GM21367 (cell line): Measurements from ENCODE around the gene PTS.
"Not testable (repeated sequence)": the region's sequence is repeated elsewhere in the genome, so short reads cannot be mapped to it uniquely, and the experiment has no call there.

Source experiments
- ATAC-seq: cut with Tn5 transposase; IDR thresholded peaks from one replicate; pipeline ENCODE4 v1.9.1; 2021; ENCODE audit not compliant: unreplicated experiment

The PTS gene

DNA sequence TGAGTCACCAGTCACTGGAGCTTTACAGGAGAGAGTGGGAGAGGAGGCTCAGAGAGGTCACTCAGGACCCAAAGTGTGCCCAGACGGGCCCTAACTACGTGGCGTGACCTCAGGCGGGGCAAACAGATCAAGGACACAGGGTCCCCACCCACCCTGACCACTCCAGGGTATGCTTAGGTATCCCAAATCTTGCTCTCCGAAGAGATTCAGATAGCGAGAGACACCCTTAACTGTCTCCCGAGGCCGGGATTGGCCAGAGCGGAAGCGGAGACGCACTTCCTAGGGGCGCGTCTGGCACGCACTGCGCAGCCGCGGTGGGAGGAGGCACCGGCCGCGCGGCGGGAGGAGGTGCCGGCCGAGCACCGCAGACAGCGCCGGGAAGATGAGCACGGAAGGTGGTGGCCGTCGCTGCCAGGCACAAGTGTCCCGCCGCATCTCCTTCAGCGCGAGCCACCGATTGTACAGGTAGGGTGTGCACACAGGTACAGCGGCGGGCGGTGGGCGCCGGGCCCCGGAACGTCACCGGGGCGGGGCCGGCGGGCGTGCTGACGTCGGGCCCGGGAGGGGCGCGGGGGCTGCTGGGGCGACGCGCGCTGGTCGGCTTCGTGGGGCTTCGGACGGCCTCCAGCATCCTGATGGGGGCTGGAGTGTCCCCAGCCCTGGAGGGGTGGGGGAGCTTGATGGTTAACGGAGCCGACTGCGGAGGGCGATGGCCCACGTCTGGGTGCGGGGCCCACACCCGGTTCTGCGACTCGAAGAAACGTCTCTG is at the start of gene PTS:
TSS of gene PTS (plus strand) at position 367 of the 769 bp plus-strand sequence. CDS start at position 383, 16 bp downstream.
- peak; percentile 92 for ATAC-seq

- ATAC-seq, result no peak
Observed at GRCh38 chr11:112177589-112177988, 48.6 kb upstream of the PTS start.

GRCh38 chr11:112178428-112178827 is 47.8 kb upstream of the PTS start:
- ATAC-seq, result no peak

GRCh38 chr11:112178936-112179335 is 47.3 kb upstream of the PTS start:
- ATAC-seq, result no peak

- ATAC-seq, result peak; percentile 77
Observed at GRCh38 chr11:112179601-112180000, 46.6 kb upstream of the PTS start.

GRCh38 chr11:112182867-112183266 is 43.4 kb upstream of the PTS start:
- no peak for ATAC-seq

GRCh38 chr11:112185883-112186282 is 40.3 kb upstream of the PTS start:
- ATAC-seq, result no peak

DNA sequence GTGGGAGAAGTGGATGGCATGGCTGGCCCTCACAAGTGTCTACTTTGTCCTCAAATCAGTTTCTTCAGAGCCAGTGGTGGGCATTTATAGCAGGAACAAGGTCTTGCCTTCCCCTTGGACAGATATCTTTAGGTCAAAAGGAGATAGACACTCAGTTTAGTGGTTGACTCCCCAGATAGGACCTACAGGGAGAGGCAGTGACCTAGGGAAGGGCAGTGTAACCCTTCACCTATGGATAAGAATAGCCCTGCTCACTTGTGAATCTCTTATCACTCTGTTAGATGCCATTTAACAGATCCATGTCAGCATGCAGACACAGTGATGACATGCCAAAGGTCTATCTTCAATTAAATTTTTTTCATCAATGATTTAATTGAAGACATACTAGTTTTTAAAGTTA is 39.9 kb upstream of the PTS start:
- ATAC-seq, result no peak

DNA sequence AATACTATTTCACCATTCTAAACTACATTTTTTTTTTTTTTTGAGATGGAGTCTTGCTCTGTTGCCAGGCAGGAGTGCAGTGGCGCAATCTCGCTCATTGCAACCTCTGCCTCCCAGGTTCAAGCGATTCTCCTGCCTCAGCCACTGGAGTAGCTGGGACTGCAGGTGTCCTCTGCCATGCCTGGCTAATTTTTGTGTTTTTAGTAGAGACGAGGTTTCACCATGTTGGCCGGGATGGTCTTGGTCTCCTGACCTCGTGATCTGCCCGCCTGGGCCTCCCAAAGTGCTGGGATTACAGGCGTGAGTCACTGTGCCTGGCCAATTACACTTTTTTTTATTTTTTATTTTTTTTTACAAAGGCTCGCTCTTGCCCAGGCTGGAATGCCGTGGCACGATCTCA is 31.1 kb upstream of the PTS start:
- ATAC-seq, result not testable (repeated sequence)

- no peak for ATAC-seq
Observed at GRCh38 chr11:112195951-112196351, 30.3 kb upstream of the PTS start.

DNA sequence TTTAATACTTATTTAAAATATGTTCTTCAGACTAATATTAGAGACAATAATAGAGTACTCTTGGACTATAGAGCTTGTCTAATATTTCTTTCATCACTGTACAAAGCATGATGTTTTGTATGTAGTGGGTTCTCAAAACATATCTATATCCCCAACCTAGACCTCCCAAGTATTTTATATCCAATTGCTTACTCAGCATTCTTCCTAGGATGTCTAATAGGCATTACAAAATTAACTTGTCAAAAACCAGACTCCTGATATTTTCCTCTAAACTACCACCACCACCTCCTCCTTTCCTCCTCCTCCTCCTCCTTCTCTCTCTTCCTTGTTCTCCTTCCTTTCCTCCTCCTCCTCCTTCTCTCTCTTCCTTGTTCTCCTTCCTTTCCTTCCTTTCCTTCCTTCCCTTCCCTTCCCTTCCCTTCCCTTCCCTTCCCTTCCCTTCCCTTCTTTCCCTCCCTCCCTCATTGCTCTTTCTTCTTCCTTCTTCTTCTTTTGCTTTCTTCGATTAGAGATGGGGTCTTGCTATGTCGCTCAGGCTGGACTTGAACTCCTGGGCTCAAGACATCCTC is 29.6 kb upstream of the PTS start:
- no peak for ATAC-seq

GRCh38 chr11:112199101-112199500 is 27.1 kb upstream of the PTS start:
- not testable (repeated sequence) for ATAC-seq

DNA sequence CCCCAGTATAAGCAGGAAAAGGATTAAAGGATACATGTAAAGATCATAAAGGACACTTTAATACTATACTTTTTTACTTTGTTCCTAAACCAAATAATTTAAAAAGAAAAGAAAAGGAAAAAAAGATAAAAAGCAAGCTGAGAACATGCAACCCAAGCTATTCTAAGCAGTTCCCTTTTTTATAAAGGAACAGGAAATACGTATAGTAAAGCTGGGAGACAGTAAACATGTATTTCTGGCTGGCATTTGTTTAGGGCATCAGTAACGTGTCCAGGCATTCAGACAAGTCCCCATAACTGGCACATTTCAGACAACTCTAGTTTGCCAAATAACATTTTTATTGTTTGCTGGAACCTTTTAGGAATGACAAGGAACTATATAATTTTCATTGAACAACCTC is 26.0 kb upstream of the PTS start:
- no peak for ATAC-seq

DNA sequence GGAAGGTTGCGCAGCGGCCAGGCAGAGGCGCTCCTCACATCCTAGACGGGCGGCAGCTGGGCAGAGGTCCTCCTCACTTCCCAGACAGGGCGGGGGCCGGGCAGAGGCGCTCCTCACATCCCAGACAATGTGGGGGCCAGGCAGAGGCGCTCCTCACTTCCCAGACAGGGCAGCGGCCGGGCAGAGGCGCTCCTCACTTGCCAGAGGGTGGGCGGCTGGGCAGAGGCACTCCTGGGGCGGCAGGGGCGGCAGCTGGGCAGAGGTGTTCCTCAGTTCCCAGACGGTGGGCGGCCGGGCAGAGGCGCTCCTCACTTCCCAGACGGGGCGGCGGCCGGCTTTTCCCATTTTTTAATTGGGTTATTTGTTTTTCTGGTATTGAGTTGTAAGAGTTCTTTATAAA is 20.2 kb upstream of the PTS start:
- no peak for ATAC-seq

- ATAC-seq, result no peak
Observed at GRCh38 chr11:112210890-112211289, 15.3 kb upstream of the PTS start.

GRCh38 chr11:112211536-112211935 is 14.7 kb upstream of the PTS start:
- ATAC-seq, result no peak

- ATAC-seq, result no peak
Observed at GRCh38 chr11:112212290-112212689, 13.9 kb upstream of the PTS start.

GRCh38 chr11:112212710-112213109 is 13.5 kb upstream of the PTS start:
- no peak for ATAC-seq

DNA sequence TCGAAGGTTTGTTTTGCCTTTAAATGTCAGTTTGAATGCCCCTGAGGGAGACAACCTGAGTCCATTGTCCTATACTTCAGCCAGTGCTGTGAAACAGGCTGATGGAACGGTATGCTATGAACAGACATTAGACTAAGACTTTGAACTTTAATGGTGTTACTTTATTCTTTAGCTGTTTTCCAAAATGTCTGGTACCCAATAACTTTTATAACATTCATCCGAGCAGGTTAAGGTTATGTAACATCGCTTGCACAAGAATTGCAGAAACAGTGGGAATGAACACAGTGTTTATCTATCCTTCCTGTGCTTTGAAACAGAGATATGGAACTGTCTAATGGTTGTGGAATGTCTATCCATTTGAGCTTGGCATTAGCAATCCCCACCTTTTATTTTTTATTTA is 12.5 kb upstream of the PTS start:
- no peak for ATAC-seq

DNA sequence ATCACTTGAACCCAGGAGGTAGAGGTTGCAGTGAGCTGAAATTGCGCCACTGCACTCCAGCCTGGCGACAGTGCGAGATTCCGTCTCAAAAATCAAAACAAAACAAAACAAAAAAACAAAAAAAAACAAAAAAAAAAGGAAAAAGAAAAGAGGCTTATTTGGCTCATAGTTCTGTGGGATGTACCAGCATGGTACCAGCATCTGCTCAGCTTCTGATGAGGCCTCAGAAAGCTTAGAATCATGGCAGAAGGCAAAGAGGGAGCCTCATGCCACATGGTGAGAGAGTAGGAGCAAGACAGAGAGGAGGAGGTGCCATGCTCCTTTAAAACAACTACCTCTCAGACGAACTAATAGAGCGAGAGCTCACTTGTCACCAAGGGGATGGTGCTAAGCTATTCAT is 10.6 kb upstream of the PTS start:
- ATAC-seq, result no peak

DNA sequence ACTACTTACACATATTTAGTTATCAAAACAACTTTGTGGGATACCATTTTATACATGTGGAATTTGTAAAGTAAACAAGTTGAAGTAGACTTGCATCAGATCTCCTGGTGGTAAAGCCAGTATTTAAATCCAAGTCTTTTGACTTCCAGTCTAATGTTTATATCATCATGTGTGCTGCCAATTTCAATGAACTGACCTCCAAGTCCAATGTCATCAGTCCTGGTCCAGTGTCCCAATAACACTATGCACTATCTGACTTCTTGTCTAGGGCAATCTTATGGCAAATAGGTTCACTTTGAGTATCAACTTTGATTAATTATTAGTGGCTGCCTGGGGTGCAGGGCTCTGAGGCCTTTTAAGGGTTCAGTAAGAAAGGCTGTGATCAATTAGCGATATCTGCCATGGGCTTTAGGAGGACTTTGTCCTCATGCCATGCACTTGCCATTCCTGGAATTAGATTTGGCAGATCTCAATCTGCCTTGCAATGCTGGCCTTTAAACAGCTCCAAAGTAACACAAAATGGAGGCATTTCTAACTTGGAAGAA is 9.6 kb upstream of the PTS start:
- ATAC-seq, result no peak

DNA sequence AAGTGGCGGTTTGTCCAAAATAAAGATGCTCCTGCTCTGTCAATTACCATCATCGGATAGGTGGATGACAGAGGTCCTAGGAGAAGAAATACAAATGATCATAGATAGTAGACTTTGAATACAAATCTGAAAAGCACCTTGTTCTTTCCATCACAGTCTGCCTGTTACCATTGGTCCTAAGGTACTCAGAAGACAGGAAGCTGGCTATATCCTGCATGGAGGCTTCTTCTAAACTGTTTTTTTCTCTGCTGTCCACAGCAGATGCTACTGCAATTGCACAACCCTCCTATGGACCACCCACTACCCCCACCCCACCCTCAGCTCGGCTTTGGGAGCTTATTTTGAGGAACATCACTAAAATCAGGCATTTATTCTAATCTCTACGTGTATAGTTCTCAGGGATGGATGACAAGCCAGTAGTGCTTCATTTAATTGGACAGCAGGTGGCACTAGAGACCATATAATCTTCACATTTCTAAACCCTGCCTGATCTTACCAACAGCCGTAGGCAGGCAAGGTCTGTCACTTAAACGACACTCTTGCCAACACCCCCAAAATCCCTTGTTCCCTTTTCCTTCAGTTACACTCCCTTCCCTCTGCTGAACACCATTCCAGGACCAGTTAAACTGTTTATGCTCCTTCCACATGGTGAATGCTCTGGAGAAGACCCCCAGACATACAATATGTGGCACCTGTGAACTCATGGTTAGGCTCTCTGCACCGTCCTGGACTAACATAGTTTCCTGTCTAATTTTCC is 6.6 kb upstream of the PTS start:
- peak; percentile 89 for ATAC-seq
